GOT3 (cell line): ENCODE results near the gene LCN2.
A peak's percentile ranks its signal among the peaks of the same experiment; 100 is the strongest.

ENCODE experiments used
- DNase-seq: peaks from one replicate; lab custom pipeline; 2025; ENCODE audit warnings: mixed read lengths; lab: John Stamatoyannopoulos, UW

LCN2 gene

GRCh38 chr9:128150594-128151308 lies 1.5 kb downstream of the LCN2 start:
- DNase-seq: no peak

GRCh38 chr9:128151309-128152132 lies 2.3 kb downstream of the LCN2 start:
- DNase-seq: no peak

GRCh38 chr9:128152133-128153059 lies 3.1 kb downstream of the LCN2 start:
- no peak for DNase-seq

- no peak for DNase-seq
Measured at GRCh38 chr9:128153060-128153946, 4.0 kb downstream of the LCN2 start.

- no peak for DNase-seq
Measured at GRCh38 chr9:128153947-128154695, 4.9 kb downstream of the LCN2 start.

- DNase-seq: no peak
Measured at GRCh38 chr9:128155736-128156500, 6.7 kb downstream of the LCN2 start.

GRCh38 chr9:128159522-128159783 lies 10.2 kb downstream of the LCN2 start:
- DNase-seq: no peak

GRCh38 chr9:128159784-128160602 lies 10.7 kb downstream of the LCN2 start, which contains the start of gene BBLN:
Gene BBLN, plus strand, starts transcription at chr9:128160265. Its CDS starts 143 bp downstream, at chr9:128160408.
- DNase-seq: peak; percentile 63

GRCh38 chr9:128160603-128160987 lies 11.3 kb downstream of the LCN2 start:
- DNase-seq: no peak

GRCh38 chr9:128161215-128161902 lies 12.1 kb downstream of the LCN2 start:
- no peak for DNase-seq

GRCh38 chr9:128162215-128163026 lies 13.2 kb downstream of the LCN2 start:
- peak; percentile 4 for DNase-seq

- no peak for DNase-seq
Measured at GRCh38 chr9:128163027-128163515, 13.8 kb downstream of the LCN2 start.

- no peak for DNase-seq
Measured at GRCh38 chr9:128163523-128164306, 14.5 kb downstream of the LCN2 start.

- DNase-seq: no peak
Measured at GRCh38 chr9:128164307-128164885, 15.1 kb downstream of the LCN2 start.

- no peak for DNase-seq
Measured at GRCh38 chr9:128166169-128166568, 16.9 kb downstream of the LCN2 start.

GRCh38 chr9:128167209-128167608 lies 18.0 kb downstream of the LCN2 start:
- no peak for DNase-seq
